Measurements from ENCODE around the gene CRYZL1.

DNA sequence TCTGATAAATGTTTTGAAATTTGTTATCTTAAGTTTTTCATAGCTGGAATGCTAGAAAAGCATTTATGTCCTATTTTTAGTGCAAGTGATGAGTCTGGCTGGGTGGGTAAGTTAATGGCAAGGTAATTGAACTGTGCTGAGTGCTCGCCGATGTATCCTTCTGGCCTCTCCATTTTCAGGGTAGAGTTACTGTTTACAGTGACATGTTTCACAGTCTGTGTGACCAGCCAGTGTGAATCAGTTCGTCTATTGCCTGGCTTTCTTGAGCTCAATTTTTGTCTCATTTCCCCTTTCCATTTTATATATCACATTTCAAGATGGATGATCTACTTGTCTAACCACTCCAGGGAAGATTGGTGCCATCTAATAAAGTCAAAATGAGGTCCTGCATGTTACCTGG lies 44.8 kb upstream of the CRYZL1 start:
- TF ChIP-seq EZH2 (IDR thresholded peaks at IDR 0.05) (no peak), POLR2AphosphoS5 (IDR thresholded peaks at IDR 0.05; ENCODE audit: borderline replicate concordance, low read depth, low read length) (no peak)
